Mesodermal cell (in vitro differentiated cells): ENCODE measurements around the gene RYR2.

Experiments used
- H3K27ac ChIP-seq: 2 replicates; pipeline ENCODE4 v1.7.0; 2013; ENCODE audit warnings: mild to moderate bottlenecking, low read depth, low read length, moderate library complexity; ENCODE audit not compliant: severe bottlenecking
- H3K36me3 ChIP-seq: 2 replicates; pipeline ENCODE4 v1.7.1; 2013; ENCODE audit warnings: mild to moderate bottlenecking, low read length, moderate library complexity; ENCODE audit not compliant: control insufficient read depth, insufficient read depth
- H3K4me1 ChIP-seq: one replicate; pipeline ENCODE4 v1.7.1; 2013; ENCODE audit warnings: mild to moderate bottlenecking, low read length; ENCODE audit not compliant: insufficient read depth, control insufficient read depth, poor library complexity, severe bottlenecking
- H3K4me3 ChIP-seq: 2 replicates; pipeline ENCODE4 v1.7.0; 2013; ENCODE audit warnings: low read length, control low read depth, mild to moderate bottlenecking; ENCODE audit not compliant: insufficient read depth, poor library complexity, severe bottlenecking; ENCODE audit errors: extremely low read depth
- H3K9me3 ChIP-seq: 2 replicates; pipeline ENCODE4 v1.7.1; 2013; ENCODE audit warnings: mild to moderate bottlenecking, low read length, moderate library complexity; ENCODE audit not compliant: control insufficient read depth
- WGBS, 2 experiments: methylation state at CpG; one replicate each; pipeline ENCODE4 v1.1.5; 2013; ENCODE audit warnings: missing lambda C conversion rate in 2 of 2; ENCODE audit not compliant: insufficient coverage in 2 of 2; 5-methylcytosine and 5-hydroxymethylcytosine counted together

The RYR2 gene

DNA sequence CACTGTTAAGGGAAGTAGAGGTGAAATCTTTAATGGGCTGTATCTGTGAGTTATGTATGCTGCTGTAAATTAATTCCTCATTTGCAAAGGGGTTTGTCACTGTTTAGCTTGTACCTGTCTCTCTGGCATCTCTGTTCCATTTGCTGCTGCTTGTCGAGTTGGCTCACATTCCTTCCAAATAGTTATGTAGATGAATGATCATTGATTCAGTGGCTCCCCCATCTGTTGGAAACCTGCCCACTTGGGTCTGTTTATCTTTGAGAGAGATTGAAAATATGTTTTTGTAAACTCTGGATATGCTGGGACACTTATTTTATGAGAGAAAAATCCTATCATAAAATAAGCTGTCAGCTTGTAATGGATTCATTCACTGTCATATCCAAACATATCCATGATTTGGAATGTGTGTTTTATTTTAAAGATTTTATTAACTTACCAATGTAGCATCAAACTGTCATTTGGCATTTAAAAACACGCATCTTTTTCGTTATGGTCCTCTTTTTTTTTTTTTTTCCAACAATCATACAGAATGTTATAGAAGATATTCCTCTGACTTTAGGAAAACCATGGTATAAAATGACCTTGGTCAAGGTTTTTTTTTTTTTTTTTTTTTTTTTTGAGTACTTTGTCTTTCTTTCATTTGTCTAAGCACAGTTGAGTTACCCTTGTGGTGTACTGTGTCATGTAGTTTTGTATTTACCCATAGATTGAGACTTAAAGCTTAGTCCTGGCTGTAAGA is 3.5 kb downstream of the RYR2 start:
- peaks cover 27% of the 10 kb centered on the region for H3K4me1 ChIP-seq
- H3K27ac ChIP-seq = no peak overlapping the region
- WGBS, 2 experiments = no CpG with 5 or more reads among the region's 3 CpGs
- H3K4me3 ChIP-seq = no peak overlapping the region
- no peaks in the 10 kb centered on the region for H3K9me3 ChIP-seq
- H3K36me3 ChIP-seq = no peaks in the 10 kb centered on the region

DNA sequence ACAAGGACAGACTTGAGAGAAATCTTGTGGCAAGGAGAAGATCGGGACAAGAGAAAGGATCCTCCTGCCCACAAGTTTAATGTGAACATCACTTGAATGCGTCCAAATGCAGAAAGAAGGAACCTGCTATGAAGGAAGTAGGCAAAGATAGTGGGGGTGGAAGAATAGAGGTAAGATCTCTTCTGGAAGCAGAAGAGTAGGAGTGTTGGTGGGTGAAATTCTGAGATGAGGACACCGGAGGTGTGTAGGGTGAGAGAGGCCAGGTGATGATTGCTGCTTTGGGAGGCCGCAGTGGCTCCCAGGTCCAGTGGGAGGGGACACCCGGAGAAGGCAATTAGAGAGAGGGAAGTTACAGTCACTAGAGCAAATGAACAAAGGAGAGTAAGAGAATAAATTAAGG is 6.8 kb downstream of the RYR2 start:
- H3K9me3 ChIP-seq = no peaks in the 10 kb centered on the region
- peaks cover 26% of the 10 kb centered on the region for H3K4me1 ChIP-seq
- H3K27ac ChIP-seq = no peak overlapping the region
- WGBS, 2 experiments = 93 to 97% methylated on average over 3 to 5 of the region's 5 CpGs
- H3K36me3 ChIP-seq = no peaks in the 10 kb centered on the region
- no peak overlapping the region for H3K4me3 ChIP-seq

DNA sequence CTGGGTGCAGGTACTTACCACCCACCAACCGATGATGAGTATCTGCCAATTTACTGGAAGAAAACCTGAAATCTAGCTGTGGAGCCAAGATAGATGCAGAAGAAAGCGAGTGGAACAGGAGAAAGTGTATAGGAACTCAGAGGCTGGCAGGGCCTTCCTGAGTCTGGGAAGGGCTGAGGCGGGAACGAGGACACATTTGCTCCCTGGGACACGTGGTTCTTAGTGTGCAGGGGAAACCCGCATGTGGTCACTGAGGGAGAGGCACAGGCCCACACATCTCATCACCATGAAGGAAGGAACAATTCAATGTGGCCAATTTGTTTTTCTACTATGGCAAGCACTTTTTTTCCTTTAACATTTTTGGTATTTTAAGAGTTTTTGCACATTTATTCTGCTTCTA is 8.2 kb downstream of the RYR2 start:
- Histone ChIP-seq H3K4me3 (no peak overlapping the region), H3K9me3 (no peaks in the 10 kb centered on the region), H3K36me3 (no peaks in the 10 kb centered on the region), H3K27ac (no peak overlapping the region), H3K4me1 (peaks cover 20% of the 10 kb centered on the region)
- WGBS, 2 experiments = 78 to 96% methylated on average over 3 to 5 of the region's 6 CpGs

DNA sequence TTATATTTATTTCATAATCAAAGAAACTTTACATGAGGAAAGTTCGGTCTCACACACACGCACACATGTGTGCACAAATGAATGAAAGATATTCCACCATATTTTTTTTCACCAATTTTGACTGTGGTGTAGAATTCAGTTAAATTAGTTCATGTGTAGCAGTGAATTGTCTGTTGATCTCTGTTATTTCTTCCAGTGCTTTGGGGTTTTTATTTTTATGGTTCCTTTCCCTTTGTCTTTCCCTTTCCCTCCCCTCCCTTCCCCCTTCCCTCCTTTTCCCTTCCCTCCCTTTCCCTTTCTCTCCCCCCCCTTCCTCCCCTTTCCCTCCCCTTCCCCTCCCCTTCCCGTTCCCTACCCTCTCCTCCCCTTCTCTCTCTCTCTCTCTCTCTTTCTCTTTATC is 8.9 kb downstream of the RYR2 start:
- no peak overlapping the region for H3K4me3 ChIP-seq
- WGBS, 2 experiments = no CpG with 5 or more reads among the region's 3 CpGs
- no peak overlapping the region for H3K27ac ChIP-seq

DNA sequence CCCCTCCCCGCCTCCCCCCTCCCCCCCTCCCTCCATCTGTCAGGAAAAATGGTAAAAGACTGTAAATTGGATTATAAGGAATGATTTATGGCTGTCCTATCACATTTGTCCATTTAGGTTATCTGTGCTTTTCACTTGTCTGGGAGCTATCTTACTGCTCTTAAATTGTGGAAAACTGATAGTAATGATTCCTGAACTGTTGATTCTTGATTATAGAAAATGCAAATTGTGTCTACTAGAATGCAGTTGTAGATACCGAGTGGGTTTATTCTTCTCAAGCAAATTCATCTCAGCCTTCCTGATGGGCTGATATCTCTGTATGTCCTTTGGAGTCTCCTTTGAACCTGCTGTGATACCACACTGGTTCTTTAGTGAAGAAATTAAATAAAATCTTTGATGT is 12.3 kb downstream of the RYR2 start:
- Histone ChIP-seq H3K4me3 (no peak overlapping the region), H3K36me3 (no peaks in the 10 kb centered on the region)
- no CpG with 5 or more reads among the region's 2 CpGs for WGBS, 2 experiments

More for the DNA sequence above, 8.9 kb downstream of the RYR2 start:
- peaks cover 20% of the 10 kb centered on the region for H3K4me1 ChIP-seq
- H3K36me3 ChIP-seq = no peaks in the 10 kb centered on the region
- H3K9me3 ChIP-seq = no peaks in the 10 kb centered on the region

DNA sequence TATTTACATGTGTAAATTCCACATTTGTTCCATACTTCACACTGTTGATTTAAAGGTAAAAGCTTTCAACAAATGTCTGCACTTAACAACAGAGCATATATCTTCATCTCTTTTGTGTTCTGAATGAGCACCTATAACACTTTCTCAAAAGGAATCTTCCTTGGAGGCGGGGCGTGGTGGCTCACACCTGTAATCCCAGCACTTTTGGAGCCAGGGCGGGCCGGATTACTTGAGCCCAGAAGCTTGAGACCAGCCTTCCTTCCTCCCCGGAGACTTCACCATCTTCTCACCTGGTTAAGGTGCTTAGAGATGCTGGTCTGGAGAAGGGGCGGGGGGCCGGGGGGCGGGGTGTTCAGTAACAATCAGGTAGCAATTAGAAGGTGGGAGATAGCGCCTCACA is 16.5 kb downstream of the RYR2 start:
- 100% methylated on average over 1 of the region's 9 CpGs; no CpG with 5 or more reads in 1 of the 2 experiments for WGBS, 2 experiments
- no peak overlapping the region for H3K27ac ChIP-seq
- H3K36me3 ChIP-seq = no peaks in the 10 kb centered on the region
- no peaks in the 10 kb centered on the region for H3K9me3 ChIP-seq
- no peaks in the 10 kb centered on the region for H3K4me1 ChIP-seq
- no peak overlapping the region for H3K4me3 ChIP-seq

More for the DNA sequence above, 12.3 kb downstream of the RYR2 start:
- Histone ChIP-seq H3K9me3 (no peaks in the 10 kb centered on the region), H3K27ac (no peak overlapping the region), H3K4me1 (no peaks in the 10 kb centered on the region)

DNA sequence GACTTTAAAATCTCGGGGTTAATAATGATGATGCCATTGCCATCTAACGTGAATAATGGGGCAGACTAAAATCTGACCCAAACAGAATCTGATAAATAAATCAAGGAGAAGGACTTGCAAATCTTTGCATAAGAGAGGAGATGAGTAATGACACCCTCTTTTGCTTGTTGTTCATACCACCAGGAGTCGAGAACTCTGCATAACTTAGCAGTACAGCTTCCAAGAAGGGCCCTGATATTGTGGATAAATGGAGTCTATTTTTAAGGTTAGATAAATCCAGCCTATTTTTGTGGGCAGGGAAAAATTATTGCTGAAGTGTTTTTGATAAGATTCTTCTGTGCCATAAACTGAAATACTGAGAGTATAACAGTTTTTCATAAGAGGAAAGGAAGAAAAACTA is 17.3 kb downstream of the RYR2 start:
- Histone ChIP-seq H3K4me3 (no peak overlapping the region), H3K9me3 (no peaks in the 10 kb centered on the region), H3K27ac (no peak overlapping the region), H3K36me3 (no peaks in the 10 kb centered on the region), H3K4me1 (no peaks in the 10 kb centered on the region)
- WGBS, 2 experiments = 71 to 95% methylated on average over 1 to 3 of the region's 3 CpGs

DNA sequence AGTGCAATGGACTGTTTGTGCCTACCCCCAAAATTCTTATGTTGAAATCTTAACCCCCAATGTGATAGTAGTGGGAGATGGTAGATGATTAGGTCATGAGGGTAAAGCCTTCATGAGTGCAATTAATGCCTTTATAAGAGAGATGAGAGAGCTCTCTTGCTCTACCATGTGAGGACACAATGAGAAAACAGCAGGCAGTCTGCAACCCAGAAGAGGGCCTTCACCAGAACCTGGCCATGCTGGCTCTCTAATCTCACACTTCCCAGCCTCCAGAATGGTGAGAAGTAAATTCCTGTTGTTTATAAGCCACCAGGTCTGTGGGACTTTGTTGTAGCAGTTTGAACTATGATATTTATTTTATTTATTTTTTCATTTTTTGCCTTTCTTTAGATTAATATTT is 21.0 kb downstream of the RYR2 start:
- Histone ChIP-seq H3K4me1 (no peaks in the 10 kb centered on the region), H3K36me3 (no peaks in the 10 kb centered on the region), H3K9me3 (no peaks in the 10 kb centered on the region), H3K4me3 (no peak overlapping the region), H3K27ac (no peak overlapping the region)

DNA sequence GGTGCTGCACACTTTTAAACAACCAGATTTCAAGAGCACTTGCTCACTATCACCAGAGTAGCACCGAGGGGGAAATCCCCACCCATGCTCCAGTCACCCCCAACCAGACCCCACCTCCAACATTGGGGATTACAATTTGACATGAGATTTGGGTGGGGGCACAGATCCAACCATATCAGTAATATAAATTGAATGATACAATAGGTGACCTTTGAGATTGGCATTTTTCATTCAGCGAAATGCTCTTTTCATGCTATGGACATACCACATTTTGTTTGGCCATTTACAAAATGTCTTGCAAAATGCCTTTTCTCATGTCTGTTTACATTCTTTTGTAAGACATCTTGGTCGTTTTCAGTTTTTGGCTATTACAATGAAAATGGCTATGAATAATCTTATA is 23.9 kb downstream of the RYR2 start:
- Histone ChIP-seq H3K9me3 (no peaks in the 10 kb centered on the region), H3K36me3 (no peaks in the 10 kb centered on the region), H3K27ac (no peak overlapping the region), H3K4me1 (no peaks in the 10 kb centered on the region), H3K4me3 (no peak overlapping the region)
- 84 to 100% methylated on average over 1 to 2 of the region's 3 CpGs for WGBS, 2 experiments

DNA sequence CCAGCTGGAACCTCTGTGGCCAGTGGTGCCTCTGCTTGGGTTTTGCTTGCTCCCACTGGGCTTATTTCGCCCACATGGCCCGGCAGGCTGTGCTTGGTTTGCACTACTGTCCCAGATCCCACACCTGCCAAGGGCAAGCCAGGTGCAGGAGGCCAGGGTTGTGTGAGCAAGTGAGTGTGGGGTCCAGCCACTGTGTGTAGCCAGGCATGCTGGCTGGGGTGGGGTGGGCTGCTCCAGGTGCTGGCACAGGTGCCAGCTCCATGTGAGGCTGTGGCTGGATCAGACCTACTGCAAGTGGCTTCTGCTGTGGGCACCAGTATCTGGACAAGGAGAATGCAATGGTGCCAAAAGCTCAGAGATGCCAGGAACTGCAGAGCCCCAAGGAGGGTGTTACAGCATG is 28.5 kb downstream of the RYR2 start:
- no peaks in the 10 kb centered on the region for H3K4me1 ChIP-seq
- no peak overlapping the region for H3K27ac ChIP-seq
- no peaks in the 10 kb centered on the region for H3K36me3 ChIP-seq
- no peaks in the 10 kb centered on the region for H3K9me3 ChIP-seq
- 93 to 96% methylated on average over 2 of the region's 2 CpGs for WGBS, 2 experiments
- no peak overlapping the region for H3K4me3 ChIP-seq

DNA sequence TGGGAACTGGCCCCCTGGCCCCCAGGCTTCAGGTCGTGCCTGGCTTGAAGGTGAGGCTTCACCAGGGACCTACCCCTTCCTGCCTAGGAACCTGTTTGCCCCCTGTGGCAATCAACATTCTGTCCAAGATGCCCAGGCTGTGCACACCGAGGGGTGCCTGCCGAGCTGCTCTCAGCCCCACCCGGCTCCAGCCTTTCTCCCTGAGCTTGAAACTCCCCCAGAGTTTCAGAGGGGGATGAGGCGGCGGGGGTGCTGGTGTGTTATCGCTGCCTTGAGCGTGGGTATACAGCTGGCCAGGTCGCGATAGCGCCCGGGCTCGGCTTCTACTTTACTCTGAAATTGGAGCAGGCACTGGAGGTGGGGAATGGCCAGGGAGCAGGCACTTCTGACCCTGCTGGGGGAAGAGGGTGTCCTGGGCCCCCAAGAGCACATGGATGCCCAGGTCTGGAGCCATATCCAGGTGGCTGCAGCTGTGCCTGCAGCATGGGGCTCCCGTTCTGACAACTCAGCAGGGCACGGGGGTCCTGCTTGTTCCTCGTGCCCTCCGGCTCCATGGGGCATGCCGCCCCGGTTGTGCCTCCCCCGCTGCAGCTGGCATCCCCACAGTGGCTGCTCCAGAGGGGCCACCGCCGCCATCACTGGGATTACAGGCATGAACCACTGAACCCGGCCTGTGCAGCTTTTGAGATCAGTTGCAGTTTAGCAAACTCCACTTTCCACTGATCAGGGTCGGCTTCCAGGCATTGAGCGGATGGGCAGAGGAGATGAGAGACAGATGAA is 29.8 kb downstream of the RYR2 start:
- H3K9me3 ChIP-seq = no peaks in the 10 kb centered on the region
- H3K27ac ChIP-seq = no peak overlapping the region
- no peaks in the 10 kb centered on the region for H3K4me1 ChIP-seq
- H3K36me3 ChIP-seq = no peaks in the 10 kb centered on the region
- 86 to 89% methylated on average over 19 to 20 of the region's 25 CpGs for WGBS, 2 experiments
- no peak overlapping the region for H3K4me3 ChIP-seq
